WI38 (cell line): ENCODE results near the gene PLVAP.

Experiments used
- H3K4me3 ChIP-seq: 2 replicates; pipeline ENCODE4 v1.5.1; 2011; ENCODE audit warnings: low read depth, mild to moderate bottlenecking, control low read depth, low read length
- TF ChIP-seq, protein P1 (sequence below): IDR thresholded peaks from 2 replicates; pipeline ENCODE4 v1.5.1; 2012; ENCODE audit warnings: low read depth, mild to moderate bottlenecking, control low read depth, low read length

The PLVAP gene

DNA sequence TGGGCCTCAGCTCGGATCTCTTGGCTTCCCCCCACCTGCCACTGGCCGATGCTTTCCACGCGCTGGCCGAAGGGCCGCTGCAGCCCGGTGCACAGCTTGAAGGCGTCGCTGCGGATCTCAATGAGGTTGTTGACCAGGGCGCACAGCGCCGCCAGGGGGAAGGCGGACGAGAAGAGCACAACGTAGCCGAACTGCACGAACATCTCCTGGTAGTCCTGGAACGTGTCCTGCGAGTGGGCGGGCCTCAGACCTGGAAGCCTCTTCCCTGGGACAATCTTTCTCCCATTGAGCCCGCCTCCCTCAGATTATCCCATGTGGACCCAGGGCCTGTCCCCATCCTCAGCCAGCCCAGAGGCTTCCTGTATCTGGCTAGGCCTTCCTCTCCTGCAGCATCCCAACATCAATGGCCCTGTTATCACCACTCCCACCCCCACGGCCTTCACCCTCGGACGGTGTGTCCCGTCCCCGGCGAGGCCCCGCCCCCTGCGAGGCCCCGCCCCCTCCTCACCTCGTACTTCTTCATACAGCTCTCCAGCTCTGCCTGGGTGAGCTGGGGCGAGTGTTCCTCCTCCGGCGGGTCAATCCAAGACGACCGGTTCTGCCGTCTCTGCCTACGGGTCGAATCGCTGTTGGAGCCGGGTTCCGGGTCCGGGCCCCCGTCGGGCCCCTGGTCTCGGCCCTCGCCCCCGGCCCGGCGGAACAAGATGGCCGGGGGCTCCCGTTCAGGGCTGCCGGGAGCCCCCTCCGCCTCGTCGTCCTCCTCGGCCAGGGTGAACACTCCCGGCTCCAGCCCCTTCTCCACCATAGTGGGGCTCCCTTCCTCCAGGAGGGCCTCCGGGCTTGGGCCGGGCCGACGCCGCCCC is 49.3 kb downstream of the PLVAP start:
- H3K4me3 ChIP-seq: no peak overlapping the region
- TF ChIP-seq, protein P1, sequence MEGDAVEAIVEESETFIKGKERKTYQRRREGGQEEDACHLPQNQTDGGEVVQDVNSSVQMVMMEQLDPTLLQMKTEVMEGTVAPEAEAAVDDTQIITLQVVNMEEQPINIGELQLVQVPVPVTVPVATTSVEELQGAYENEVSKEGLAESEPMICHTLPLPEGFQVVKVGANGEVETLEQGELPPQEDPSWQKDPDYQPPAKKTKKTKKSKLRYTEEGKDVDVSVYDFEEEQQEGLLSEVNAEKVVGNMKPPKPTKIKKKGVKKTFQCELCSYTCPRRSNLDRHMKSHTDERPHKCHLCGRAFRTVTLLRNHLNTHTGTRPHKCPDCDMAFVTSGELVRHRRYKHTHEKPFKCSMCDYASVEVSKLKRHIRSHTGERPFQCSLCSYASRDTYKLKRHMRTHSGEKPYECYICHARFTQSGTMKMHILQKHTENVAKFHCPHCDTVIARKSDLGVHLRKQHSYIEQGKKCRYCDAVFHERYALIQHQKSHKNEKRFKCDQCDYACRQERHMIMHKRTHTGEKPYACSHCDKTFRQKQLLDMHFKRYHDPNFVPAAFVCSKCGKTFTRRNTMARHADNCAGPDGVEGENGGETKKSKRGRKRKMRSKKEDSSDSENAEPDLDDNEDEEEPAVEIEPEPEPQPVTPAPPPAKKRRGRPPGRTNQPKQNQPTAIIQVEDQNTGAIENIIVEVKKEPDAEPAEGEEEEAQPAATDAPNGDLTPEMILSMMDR: no peak

DNA sequence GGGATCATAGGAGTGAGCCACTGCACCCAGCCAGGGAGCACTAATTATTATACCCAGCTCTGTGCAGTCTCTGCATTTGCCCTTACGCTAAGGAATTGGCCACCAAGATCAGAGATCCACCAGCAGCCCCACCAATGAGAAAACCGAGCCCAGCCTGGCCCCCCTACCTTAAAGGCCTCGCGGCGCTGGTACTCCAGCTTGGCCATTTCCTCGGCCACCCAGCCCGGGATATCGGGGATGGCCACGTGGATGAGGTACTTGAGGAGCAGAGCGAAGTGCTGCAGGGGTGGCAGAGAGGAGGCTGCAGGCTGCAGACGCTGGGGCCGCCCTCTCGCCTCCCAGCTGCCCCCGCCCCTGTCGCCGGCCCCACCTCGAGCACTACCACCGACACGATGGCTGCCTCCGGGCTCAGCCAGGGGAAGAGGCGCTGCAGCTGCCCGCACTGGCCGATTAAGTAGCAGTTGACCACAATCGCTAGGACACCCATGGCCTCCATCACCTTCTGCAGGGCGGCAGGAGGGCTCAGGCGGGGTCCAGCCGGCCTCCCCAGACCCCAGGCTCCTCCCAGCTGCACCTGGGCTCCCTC is 50.0 kb downstream of the PLVAP start:
- TF ChIP-seq, protein P1: no peak
- H3K4me3 ChIP-seq: no peak overlapping the region

DNA sequence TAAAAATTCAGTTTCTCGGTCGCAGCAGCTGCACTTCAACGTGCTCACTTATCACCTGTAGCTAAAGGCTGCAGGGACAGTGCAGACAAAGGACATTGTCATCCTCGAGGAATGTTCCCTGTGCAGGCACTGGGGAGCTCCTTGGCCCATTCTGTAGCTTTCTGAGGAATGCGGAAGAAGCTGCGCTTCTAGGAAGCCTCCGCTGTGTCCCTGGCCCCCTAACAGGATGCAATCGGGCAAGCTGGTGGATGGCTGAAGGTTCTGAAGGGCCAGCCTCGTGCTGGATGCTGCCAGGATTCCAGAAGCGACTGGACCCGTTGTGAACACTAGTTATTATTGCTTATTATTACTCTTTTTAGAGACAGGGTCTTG is 50.6 kb downstream of the PLVAP start:
- H3K4me3 ChIP-seq: no peak overlapping the region
- TF ChIP-seq, protein P1: no peak

DNA sequence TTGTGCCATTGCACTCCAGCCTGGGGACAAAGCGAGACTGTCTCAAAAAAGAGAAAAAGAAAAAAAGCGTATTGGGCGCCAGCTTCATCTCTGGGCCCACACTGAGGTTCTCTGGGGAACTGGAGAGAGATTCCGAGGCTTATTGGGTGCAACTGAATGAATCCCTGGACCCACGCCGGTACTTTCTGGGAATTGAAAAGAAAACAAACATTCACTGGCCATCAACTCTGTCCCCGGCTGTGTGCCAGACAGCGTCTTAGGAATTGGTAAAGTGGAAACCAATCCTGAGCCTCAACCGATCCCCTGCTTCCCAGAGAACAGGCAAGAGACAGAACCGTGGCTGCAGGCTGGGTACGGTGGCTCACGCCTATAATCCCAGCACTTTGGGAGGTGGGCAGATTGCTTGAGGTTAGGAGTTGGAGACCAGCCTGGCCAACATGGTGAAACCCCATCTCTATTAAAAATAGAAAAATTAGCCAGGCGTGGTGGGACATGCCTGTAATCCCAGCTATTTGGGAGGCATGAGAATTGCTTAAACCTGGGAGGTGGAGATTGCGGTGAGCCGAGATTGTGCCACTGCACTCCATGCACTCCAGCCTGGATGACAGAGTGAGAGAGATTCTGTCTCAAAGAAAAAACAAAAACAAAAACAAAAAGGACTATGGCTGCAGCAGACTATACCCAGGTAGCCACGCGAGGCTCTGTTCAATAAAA is 51.1 kb downstream of the PLVAP start:
- no peak overlapping the region for H3K4me3 ChIP-seq
- TF ChIP-seq, protein P1: no peak

DNA sequence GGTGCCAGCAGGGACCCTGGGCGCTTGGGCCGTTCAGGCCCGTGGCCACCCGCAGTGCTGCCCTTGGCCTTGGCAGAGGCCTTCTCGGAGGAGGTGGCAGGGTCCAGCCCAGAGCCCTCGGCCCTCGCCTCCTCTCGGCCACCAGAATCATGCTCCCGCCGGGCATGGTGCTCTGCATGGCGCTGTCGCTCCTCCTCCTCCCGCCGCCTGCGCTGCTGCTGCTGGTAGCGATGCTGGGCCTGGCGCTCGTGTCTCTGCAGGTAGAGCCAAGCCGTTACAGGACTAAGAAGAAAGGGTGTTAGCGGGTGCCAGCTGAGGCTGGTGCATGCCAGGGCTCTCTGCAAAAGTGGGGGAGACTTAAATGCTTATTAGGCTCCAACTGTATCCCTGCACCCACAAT is 52.0 kb downstream of the PLVAP start:
- H3K4me3 ChIP-seq: no peak overlapping the region
- TF ChIP-seq, protein P1: no peak

DNA sequence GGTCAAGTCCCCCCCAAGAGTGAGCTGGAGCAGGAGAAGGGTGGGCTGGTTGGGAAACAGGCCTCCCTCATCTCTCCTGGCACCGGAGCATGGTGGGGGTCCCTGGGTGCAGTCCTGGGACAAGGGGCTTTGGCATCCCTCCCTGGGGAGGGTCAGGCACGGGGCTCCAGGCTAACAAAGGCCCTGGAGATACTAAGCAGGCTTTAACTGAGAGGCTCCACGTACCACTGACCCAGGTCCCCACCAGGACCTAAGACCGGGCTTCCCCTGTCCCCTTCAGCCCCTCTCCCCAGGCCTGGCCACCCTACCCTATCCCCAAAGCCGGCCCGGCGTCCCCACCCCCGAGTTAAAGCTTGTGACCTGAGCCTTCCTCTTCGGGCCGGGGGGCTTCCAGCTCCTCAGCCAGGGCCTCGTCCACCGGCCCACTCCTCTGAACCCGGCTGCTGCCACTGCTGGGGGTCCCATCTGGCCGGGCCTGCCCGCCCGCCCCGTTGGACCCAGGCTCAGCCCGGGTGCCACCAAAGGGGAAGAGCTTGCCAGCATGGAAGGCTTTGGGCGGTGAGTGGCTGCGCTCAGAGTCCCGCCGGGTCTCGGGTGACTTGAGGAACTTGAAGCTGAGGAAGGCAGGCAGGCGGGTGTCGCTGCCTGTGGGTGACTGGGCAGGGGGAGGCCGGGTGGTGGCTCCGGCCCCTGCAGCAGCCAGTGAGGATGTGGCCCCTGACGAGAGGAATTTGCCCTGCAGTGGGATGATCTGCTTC is 52.6 kb downstream of the PLVAP start:
- no peak overlapping the region for H3K4me3 ChIP-seq
- TF ChIP-seq, protein P1: no peak
